Panc1 (cell line): ENCODE measurements around the gene C1orf50. TPM values are rescaled to one million over a fixed set of nuclear protein-coding genes. Genes with fewer than 3 reads are reported as not detected.

Experiments used
- ATAC-seq: fragments of 200-7000 bp; cut with Tn5 transposase; 2 replicates; pipeline ENCODE4 v1.9.1; 2020; ENCODE audit warnings: mild to moderate bottlenecking, moderate library complexity
- BruUV-seq: library from RNA; stranded (reverse); fragments of 400-500 nt; replicated peaks from 2 replicates; lab custom pipeline; 2021; lab: Mats Ljungman, UMichigan
- CTCF ChIA-PET: fragments of 300-600 bp; sonication (Branson Sonifier 250); formaldehyde crosslinking; loops from one replicate; lab custom pipeline; 2022; ENCODE audit warnings: antibody characterized with exemption; lab: Charles Lee
- POLR2A ChIA-PET: fragments of 300-600 bp; sonication (Branson Sonifier 250); formaldehyde crosslinking; loops from one replicate; lab custom pipeline; 2022; ENCODE audit warnings: antibody characterized with exemption; lab: Charles Lee
- DNase-seq: peaks from one replicate; pipeline ENCODE4 v3.0.0-alpha.2; 2010; ENCODE audit warnings: low read depth, low spot score
- H3K27ac ChIP-seq: 2 replicates; pipeline ENCODE4 v1.5.1; 2011; ENCODE audit warnings: mild to moderate bottlenecking, low read length, inconsistent platforms
- H3K27me3 ChIP-seq: fragments of 200-500 bp; sonication (Bioruptor generic); 2 replicates; pipeline ENCODE4 v1.6.0; 2014; ENCODE audit warnings: low read length, inconsistent platforms; ENCODE audit not compliant: control insufficient read depth, insufficient read depth
- H3K36me3 ChIP-seq: fragments of 200-500 bp; sonication (Bioruptor generic); 2 replicates; pipeline ENCODE4 v1.5.1; 2014; ENCODE audit warnings: inconsistent platforms, mild to moderate bottlenecking, low read length, moderate library complexity; ENCODE audit not compliant: control insufficient read depth, insufficient read depth
- H3K4me1 ChIP-seq: 2 replicates; pipeline ENCODE4 v1.5.1; 2011; ENCODE audit warnings: inconsistent platforms, mild to moderate bottlenecking, low read length, moderate library complexity; ENCODE audit not compliant: control insufficient read depth, insufficient read depth
- H3K4me3 ChIP-seq, 2 experiments: 2 replicates each; pipeline ENCODE4 v1.5.1; 2011 to 2012; ENCODE audit warnings: low read depth in 2 of 2, low read length in 2 of 2, mild to moderate bottlenecking in 2 of 2, inconsistent platforms in 1 of 2, moderate library complexity in 1 of 2
- H3K9me3 ChIP-seq: fragments of 200-500 bp; sonication (Bioruptor generic); 2 replicates; pipeline ENCODE4 v1.5.1; 2014; ENCODE audit warnings: low read depth, mild to moderate bottlenecking, inconsistent platforms, low read length, moderate library complexity; ENCODE audit not compliant: control insufficient read depth, insufficient read depth
- POLR2AphosphoS5 ChIP-seq: IDR thresholded peaks from 2 replicates; pipeline ENCODE4 v1.6.1; 2012; ENCODE audit warnings: mild to moderate bottlenecking, low read depth, low read length, moderate library complexity
- SIN3A ChIP-seq: IDR thresholded peaks from 2 replicates; pipeline ENCODE4 v1.6.1; 2012; ENCODE audit warnings: low read depth, mild to moderate bottlenecking, low read length, moderate library complexity, borderline replicate concordance; ENCODE audit not compliant: insufficient read depth
- TCF7L2 ChIP-seq: IDR thresholded peaks from 2 replicates; pipeline ENCODE4 v1.6.1; 2011; ENCODE audit warnings: mild to moderate bottlenecking, low read depth, low read length, inconsistent platforms
- in situ Hi-C: cut with HindIII; loops from 2 replicates; pipeline ENCODE4 v1.10.0; 2016; ENCODE audit warnings: low sequenced_read_pairs, low pct_unique_long_range_greater_than_20kb
- intact Hi-C: fragments of 100-400 bp; cut with micrococcal nuclease; formaldehyde crosslinking; loops from one replicate; pipeline ENCODE4 v1.10.0; 2022; ENCODE audit not compliant: unreplicated experiment
- total RNA-seq: library from RNA; stranded (reverse); gene quantifications from one replicate; pipeline ENCODE4 v1.2.1, GENCODE V29; 2021; ENCODE audit not compliant: unreplicated experiment
- TF ChIP-seq, protein P1 (sequence below), 2 experiments: IDR thresholded peaks; 2 replicates each; pipeline ENCODE4 v1.6.1; 2011 to 2012; ENCODE audit warnings: low read depth in 2 of 2, control low read depth in 1 of 2, low read length in 1 of 2, mild to moderate bottlenecking in 1 of 2, moderate library complexity in 1 of 2; ENCODE audit not compliant: insufficient read depth in 1 of 2
- TF ChIP-seq, protein P2 (sequence below): fragments of 450-650 bp; IDR thresholded peaks from 2 replicates; pipeline ENCODE4 v1.5.1; 2017; ENCODE audit warnings: mild to moderate bottlenecking

The C1orf50 gene
- total RNA-seq, 1 experiment from 2014 or later = 5.8 TPM

DNA sequence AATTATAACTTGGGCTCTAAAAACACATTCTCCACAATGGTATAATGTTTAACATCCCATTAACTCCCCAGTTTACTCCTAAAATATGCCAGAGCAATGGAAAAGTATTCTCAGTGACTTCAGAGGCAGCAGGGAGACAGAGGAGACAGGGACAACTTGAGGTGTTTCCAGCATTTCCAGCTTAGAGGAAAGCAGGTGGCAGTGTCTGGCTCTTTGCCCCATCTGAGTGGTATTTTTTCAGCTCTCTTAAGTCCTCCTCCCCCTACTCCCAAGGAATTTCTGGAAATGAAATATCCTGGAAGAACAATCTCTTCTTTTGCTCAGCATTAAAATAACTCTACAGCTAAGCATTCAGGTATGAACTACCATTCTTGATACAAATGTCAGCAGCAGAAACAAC lies 39.1 kb downstream of the C1orf50 start:
- H3K9me3 ChIP-seq = no peaks in the 10 kb centered on the region
- no TSS peak for BruUV-seq
- ChIA-PET CTCF (no interaction called here), POLR2A (no interaction called here)
- H3K4me3 ChIP-seq = no peak overlapping the region
- no peaks in the 10 kb centered on the region for H3K27me3 ChIP-seq
- in situ Hi-C loops (no loop called here), intact Hi-C loops (no loop called here)
- H3K27ac ChIP-seq = no peak overlapping the region
- ATAC-seq = no peak
- H3K4me1 ChIP-seq = no peaks in the 10 kb centered on the region
- no peaks in the 10 kb centered on the region for H3K36me3 ChIP-seq
- TF ChIP-seq, protein P1, sequence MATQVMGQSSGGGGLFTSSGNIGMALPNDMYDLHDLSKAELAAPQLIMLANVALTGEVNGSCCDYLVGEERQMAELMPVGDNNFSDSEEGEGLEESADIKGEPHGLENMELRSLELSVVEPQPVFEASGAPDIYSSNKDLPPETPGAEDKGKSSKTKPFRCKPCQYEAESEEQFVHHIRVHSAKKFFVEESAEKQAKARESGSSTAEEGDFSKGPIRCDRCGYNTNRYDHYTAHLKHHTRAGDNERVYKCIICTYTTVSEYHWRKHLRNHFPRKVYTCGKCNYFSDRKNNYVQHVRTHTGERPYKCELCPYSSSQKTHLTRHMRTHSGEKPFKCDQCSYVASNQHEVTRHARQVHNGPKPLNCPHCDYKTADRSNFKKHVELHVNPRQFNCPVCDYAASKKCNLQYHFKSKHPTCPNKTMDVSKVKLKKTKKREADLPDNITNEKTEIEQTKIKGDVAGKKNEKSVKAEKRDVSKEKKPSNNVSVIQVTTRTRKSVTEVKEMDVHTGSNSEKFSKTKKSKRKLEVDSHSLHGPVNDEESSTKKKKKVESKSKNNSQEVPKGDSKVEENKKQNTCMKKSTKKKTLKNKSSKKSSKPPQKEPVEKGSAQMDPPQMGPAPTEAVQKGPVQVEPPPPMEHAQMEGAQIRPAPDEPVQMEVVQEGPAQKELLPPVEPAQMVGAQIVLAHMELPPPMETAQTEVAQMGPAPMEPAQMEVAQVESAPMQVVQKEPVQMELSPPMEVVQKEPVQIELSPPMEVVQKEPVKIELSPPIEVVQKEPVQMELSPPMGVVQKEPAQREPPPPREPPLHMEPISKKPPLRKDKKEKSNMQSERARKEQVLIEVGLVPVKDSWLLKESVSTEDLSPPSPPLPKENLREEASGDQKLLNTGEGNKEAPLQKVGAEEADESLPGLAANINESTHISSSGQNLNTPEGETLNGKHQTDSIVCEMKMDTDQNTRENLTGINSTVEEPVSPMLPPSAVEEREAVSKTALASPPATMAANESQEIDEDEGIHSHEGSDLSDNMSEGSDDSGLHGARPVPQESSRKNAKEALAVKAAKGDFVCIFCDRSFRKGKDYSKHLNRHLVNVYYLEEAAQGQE (IDR thresholded peaks at IDR 0.05; ENCODE audit: insufficient read depth in 1 of 2, low read depth in 2 of 2, low read length in 1 of 2) = no peak
- TF ChIP-seq TCF7L2 = no peak
- DNase-seq = no peak

DNA sequence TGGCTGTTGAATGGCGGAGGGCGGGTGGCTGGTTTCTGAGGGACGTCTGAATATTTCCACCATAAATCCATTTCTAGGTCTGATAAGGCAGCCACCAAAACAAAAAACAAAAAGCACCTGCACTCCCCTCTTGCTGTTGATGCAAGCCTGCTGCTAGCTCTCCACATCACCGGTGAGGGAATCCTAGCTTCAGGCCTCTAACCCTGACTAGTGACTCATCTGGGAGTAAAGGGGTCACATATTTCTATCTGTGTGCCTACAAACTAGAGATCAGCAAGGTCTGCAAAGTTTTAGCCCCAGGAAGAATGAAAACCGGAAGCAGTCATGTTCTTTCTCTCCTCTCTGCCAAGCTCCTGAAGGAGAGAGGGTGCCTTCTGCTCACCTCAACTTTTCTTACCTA lies 39.5 kb downstream of the C1orf50 start:
- ATAC-seq (no peak), DNase-seq (no peak)
- in situ Hi-C loops = no loop called here
- Histone ChIP-seq H3K27ac (no peak overlapping the region), H3K4me3 (no peak overlapping the region), H3K36me3 (no peaks in the 10 kb centered on the region), H3K4me1 (no peaks in the 10 kb centered on the region), H3K9me3 (no peaks in the 10 kb centered on the region), H3K27me3 (no peaks in the 10 kb centered on the region)
- TF ChIP-seq SIN3A (no peak), POLR2AphosphoS5 (no peak), TCF7L2 (no peak)
- TF ChIP-seq, protein P2, sequence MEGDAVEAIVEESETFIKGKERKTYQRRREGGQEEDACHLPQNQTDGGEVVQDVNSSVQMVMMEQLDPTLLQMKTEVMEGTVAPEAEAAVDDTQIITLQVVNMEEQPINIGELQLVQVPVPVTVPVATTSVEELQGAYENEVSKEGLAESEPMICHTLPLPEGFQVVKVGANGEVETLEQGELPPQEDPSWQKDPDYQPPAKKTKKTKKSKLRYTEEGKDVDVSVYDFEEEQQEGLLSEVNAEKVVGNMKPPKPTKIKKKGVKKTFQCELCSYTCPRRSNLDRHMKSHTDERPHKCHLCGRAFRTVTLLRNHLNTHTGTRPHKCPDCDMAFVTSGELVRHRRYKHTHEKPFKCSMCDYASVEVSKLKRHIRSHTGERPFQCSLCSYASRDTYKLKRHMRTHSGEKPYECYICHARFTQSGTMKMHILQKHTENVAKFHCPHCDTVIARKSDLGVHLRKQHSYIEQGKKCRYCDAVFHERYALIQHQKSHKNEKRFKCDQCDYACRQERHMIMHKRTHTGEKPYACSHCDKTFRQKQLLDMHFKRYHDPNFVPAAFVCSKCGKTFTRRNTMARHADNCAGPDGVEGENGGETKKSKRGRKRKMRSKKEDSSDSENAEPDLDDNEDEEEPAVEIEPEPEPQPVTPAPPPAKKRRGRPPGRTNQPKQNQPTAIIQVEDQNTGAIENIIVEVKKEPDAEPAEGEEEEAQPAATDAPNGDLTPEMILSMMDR = no peak
- TF ChIP-seq, protein P1 (IDR thresholded peaks at IDR 0.05; ENCODE audit: insufficient read depth in 1 of 2, low read depth in 2 of 2, low read length in 1 of 2) = no peak
- ChIA-PET CTCF (interaction anchor here (0.7 kb wide), 1 partner anchor 9 kb away, joined by 6 read pairs; no protein-coding TSS in a partner anchor), POLR2A (no interaction called here)
- BruUV-seq = no TSS peak
- intact Hi-C loops = no loop called here
